22Rv1 (cell line): ENCODE results near the gene SHROOM4.
A peak's percentile ranks its signal among the peaks of the same experiment; 100 is the strongest.

Experiments
- ZFX ChIP-seq: fragments of 450-650 bp; IDR thresholded peaks from 2 replicates; pipeline ENCODE4 v1.6.1; 2017; ENCODE audit warnings: antibody characterized with exemption, borderline replicate concordance
- TF ChIP-seq, protein P1 (sequence below): fragments of 450-650 bp; IDR thresholded peaks from 2 replicates; pipeline ENCODE4 v1.5.1; 2017; ENCODE audit warnings: mild to moderate bottlenecking

DNA sequence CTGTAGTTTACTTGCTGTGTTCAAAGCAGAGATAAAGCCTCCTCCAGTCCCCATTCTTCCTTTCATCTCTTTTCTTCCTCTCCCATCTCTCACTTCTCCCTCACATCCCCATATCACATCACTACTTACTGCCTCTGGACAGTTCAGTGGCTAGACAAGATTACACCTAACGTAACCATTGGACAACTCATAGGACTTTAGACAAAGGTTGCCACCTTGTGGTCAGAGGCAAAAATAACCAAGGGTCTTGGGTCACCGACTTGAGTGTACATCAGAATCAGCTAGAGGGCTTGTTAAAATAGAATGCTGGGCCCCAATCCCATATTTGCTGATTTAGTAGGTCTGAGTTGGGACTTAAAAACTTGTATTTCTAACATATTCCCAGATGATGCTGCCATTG lies 234.0 kb downstream of the SHROOM4 start:
- TF ChIP-seq, protein P1, sequence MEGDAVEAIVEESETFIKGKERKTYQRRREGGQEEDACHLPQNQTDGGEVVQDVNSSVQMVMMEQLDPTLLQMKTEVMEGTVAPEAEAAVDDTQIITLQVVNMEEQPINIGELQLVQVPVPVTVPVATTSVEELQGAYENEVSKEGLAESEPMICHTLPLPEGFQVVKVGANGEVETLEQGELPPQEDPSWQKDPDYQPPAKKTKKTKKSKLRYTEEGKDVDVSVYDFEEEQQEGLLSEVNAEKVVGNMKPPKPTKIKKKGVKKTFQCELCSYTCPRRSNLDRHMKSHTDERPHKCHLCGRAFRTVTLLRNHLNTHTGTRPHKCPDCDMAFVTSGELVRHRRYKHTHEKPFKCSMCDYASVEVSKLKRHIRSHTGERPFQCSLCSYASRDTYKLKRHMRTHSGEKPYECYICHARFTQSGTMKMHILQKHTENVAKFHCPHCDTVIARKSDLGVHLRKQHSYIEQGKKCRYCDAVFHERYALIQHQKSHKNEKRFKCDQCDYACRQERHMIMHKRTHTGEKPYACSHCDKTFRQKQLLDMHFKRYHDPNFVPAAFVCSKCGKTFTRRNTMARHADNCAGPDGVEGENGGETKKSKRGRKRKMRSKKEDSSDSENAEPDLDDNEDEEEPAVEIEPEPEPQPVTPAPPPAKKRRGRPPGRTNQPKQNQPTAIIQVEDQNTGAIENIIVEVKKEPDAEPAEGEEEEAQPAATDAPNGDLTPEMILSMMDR, result peak; percentile 51
- no peak for TF ChIP-seq ZFX
